ENCODE data around the gene NOD1.

GRCh38 chr7:30504301-30505173 lies 26.0 kb upstream of the NOD1 start, which contains the start of gene GGCT:
- TF ChIP-seq CTCF (IDR thresholded peaks at IDR 0.05) (no peak), POLR2A (IDR thresholded peaks at IDR 0.05) (peak in 1 of 2 donors; percentile 81)
